HG02678 (cell line): ENCODE results near the gene SUB1.
"Not testable (repeated sequence)": the region's sequence is repeated elsewhere in the genome, so short reads cannot be mapped to it uniquely, and the experiment has no call there.

ENCODE experiments used
- ATAC-seq: cut with Tn5 transposase; IDR thresholded peaks from one replicate; pipeline ENCODE4 v1.9.1; 2021; ENCODE audit warnings: mild to moderate bottlenecking, moderate library complexity; ENCODE audit not compliant: unreplicated experiment

SUB1 gene

GRCh38 chr5:32598997-32599549, 13.7 kb downstream of the SUB1 start:
- no peak for ATAC-seq

- no peak for ATAC-seq
These were observed 14.8 kb downstream of the SUB1 start for GRCh38 chr5:32600054-32600622.

GRCh38 chr5:32601623-32602295, 16.4 kb downstream of the SUB1 start:
- ATAC-seq: no peak

GRCh38 chr5:32602906-32603305, 17.5 kb downstream of the SUB1 start:
- ATAC-seq: no peak

- no peak for ATAC-seq
These were observed 19.7 kb downstream of the SUB1 start for GRCh38 chr5:32604800-32605765.

GRCh38 chr5:32605766-32606152, 20.4 kb downstream of the SUB1 start:
- ATAC-seq: no peak

- ATAC-seq: no peak
These were observed 27.0 kb downstream of the SUB1 start for GRCh38 chr5:32612134-32612888.

- peak; percentile 83 for ATAC-seq
These were observed 27.8 kb downstream of the SUB1 start for GRCh38 chr5:32613050-32613672.

GRCh38 chr5:32615236-32615635, 29.9 kb downstream of the SUB1 start:
- no peak for ATAC-seq

GRCh38 chr5:32618962-32619361, 33.6 kb downstream of the SUB1 start:
- no peak for ATAC-seq

GRCh38 chr5:32621256-32621655, 35.9 kb downstream of the SUB1 start:
- ATAC-seq: no peak

- no peak for ATAC-seq
These were observed 39.7 kb downstream of the SUB1 start for GRCh38 chr5:32625106-32625505.

GRCh38 chr5:32625547-32625946, 40.2 kb downstream of the SUB1 start:
- ATAC-seq: no peak

- no peak for ATAC-seq
These were observed 42.0 kb downstream of the SUB1 start for GRCh38 chr5:32627219-32627870.

GRCh38 chr5:32628049-32628844, 42.9 kb downstream of the SUB1 start:
- no peak for ATAC-seq

- no peak for ATAC-seq
These were observed 45.6 kb downstream of the SUB1 start for GRCh38 chr5:32630867-32631491.

- not testable (repeated sequence) for ATAC-seq
These were observed 47.7 kb downstream of the SUB1 start for GRCh38 chr5:32633017-32633416.

- no peak for ATAC-seq
These were observed 53.0 kb downstream of the SUB1 start for GRCh38 chr5:32638309-32638708.
